ENCODE results near the gene CIAO2A.

GRCh38 chr15:64112904-64113303 is 19.3 kb upstream of the CIAO2A start:
- no peak for TF ChIP-seq CTCF (conservative IDR thresholded peaks at IDR 0.05; ENCODE audit: low read length)
- TF ChIP-seq EZH2phosphoT487 (IDR thresholded peaks at IDR 0.05; ENCODE audit: borderline replicate concordance) = no peak
